GM19240 (cell line): ENCODE data around the gene ADTRP.

Experiments used
- DNase-seq: peaks from one replicate; pipeline ENCODE4 v3.0.0; 2011; ENCODE audit warnings: low spot score; ENCODE audit not compliant: insufficient read length

Gene ADTRP

DNA sequence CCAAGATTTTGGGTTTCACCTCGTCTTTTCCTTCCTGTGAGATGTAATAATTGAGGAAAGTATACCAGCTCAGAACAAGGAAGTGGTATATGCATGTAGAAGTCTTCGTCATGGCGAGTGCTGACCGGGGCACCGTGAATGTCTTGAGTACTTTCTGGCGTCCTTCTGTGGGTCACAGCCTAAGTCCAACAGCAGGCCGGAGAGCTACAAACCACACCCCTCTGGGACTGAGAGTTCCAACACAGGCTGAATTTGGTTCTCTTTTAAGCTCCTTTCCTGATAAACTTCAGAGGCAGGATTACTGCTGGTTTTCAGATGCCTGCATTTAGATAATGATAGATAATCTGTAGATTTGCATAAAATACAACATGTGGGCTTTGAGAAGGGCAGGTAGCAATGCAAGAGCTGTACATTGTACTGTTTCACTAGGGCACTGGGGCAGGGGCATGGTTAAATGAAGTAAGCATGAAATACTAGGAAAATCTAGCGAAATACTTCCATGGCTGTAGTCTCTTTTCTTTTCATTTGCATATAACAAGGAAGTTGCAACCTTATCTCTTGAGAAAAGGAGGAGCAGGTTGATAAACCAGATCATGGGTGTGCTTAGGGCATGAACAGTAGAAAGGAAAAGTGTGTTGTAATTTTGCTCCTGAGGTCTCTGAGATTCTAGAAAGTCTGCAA is at the start of gene ADTRP:
Gene ADTRP (minus strand): TSS at position 156 of the 681 bp plus-strand sequence. CDS start 44 bp downstream, at position 112.
- no peak for DNase-seq

GRCh38 chr6:11826779-11827178 is 48.2 kb upstream of the ADTRP start:
- no peak for DNase-seq

GRCh38 chr6:11824986-11825385 is 46.4 kb upstream of the ADTRP start:
- DNase-seq = peak; percentile 13

- DNase-seq = no peak
Observed at GRCh38 chr6:11822346-11822745, 43.7 kb upstream of the ADTRP start.

DNA sequence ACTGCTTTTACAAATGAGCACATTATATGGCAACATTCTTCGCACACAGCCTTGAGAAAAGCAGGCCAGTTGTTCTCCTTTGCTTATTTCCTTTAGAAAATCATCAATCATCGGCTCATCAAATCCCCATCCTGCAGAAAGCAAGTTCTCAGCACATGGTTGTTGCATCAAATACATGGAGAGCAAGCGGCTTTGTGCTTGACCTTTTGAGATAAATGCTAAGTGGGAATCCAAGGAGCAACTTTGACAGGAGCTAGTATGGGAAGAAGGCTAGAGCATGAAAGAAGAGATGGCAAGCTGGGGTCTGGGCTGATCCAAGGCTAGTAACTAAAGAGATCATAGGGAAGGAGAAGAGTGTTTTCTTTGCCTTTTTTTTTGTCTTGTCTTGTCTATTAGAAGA is 43.2 kb upstream of the ADTRP start:
- no peak for DNase-seq

GRCh38 chr6:11820821-11821220 is 42.2 kb upstream of the ADTRP start:
- DNase-seq = no peak

DNA sequence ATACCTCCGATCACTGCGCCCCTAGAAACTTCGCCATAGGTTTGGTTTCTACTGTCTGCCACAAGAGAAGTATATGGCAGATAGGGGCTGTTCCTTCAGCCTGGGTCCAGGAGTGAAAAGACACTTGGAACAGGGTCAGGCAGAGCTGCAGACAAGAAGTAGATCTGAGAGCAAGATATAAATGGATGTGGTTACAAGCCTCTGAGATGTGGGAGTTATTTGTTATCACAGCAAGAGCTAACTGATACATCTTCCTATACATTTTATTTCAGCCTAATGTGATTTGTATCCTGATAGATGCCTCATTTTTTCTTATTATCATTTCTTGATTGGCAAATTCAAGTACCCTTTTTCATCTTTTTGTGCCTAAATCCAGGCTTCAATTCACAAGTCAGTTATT is 40.9 kb upstream of the ADTRP start:
- no peak for DNase-seq

GRCh38 chr6:11815231-11815630 is 36.6 kb upstream of the ADTRP start:
- DNase-seq = no peak

DNA sequence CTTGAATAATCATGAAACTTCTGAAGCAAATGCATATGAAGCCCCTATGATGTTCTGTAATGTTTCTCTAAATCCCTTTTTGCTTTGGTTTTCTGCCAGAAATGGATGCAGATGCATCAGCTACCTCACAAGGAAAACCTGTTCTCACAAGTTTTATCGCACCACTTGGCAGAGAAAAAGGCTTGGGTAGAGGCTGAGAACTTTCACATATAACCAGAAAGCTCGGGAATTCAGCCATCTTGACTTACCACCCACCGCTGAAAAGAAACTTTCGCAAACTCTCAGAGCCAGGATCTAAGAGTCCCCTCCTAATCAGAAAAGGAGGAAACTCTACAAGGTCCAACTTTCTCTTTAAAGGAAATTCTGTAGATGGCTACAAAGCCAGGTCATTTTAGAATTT is 36.2 kb upstream of the ADTRP start:
- DNase-seq = no peak

GRCh38 chr6:11814106-11814505 is 35.5 kb upstream of the ADTRP start:
- DNase-seq = no peak

GRCh38 chr6:11813606-11814005 is 35.0 kb upstream of the ADTRP start:
- no peak for DNase-seq

GRCh38 chr6:11812951-11813350 is 34.3 kb upstream of the ADTRP start:
- DNase-seq = no peak

DNA sequence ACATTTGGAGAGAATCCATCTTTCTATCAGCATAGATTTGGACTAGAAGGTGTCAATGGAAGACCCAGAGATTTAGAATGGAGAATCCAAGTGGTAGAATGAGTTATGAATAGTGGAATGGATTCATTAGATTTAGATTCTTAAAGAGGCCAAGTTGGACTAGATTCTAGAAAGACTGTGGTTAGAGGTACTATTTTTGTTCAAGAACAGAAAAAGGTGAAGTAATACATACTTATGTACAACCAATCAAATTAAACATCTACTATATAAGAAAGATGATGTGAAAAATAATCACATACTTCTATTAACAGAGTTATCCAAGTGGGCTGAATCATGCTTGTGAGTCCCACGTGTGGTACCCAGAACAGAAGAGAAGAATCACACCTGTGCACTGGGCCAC is 33.8 kb upstream of the ADTRP start:
- no peak for DNase-seq

DNA sequence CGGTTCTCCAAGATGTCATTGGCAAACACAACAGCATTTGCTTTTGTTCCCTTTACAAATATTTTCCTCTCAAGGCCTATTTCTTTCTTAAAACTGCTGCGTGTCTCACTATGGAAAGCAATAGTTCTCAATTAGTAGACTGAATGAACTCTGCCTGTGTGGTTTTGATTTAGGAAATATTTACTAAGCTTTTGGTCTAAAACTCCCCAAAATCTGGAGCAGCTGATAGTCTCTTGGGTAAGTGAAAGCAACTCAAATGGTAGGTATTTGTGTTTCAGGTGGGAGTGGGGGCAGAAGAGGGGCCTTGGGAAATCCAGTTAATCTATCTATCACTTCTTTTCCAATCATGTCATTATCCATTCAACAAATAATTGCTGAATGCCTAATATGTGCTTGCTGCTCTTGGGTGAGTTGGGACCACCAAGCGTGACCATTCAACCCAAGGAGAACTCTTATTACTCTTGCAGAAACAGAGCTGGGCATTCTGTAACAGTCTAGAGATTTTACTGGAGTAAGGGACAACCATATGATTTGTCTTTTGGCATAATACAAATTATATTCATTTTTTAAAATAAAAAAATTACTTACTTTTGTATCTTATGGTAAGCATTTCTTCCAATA is 33.2 kb upstream of the ADTRP start:
- no peak for DNase-seq

- no peak for DNase-seq
Observed at GRCh38 chr6:11810854-11811643, 32.4 kb upstream of the ADTRP start.

DNA sequence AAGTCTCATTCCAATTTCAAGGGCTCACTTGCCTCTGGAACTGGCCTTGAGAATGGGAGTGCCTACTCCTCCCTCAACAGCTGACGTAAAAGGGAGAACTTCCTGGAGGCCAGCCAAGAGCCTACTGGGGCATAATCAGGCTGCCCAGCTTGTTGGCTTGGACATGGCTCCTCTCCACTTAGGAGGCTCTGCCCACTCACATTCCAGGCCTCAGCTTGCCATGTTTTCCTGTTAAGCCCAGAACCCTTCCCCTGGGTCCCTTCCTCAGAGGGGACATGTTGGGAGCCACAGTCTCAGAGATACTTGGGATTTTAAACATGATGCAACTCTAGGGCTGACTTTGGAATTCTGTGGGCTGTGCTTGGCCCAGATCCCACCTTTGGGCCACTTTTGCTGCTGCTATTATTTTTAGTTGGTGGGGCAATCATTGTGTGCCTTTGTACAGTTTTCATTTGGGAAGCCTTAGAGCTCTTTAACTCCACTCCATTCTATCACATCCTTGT is 31.5 kb upstream of the ADTRP start:
- DNase-seq = no peak

GRCh38 chr6:11808054-11808453 is 29.5 kb upstream of the ADTRP start:
- DNase-seq = no peak

GRCh38 chr6:11806561-11807317 is 28.1 kb upstream of the ADTRP start:
- DNase-seq = no peak

DNA sequence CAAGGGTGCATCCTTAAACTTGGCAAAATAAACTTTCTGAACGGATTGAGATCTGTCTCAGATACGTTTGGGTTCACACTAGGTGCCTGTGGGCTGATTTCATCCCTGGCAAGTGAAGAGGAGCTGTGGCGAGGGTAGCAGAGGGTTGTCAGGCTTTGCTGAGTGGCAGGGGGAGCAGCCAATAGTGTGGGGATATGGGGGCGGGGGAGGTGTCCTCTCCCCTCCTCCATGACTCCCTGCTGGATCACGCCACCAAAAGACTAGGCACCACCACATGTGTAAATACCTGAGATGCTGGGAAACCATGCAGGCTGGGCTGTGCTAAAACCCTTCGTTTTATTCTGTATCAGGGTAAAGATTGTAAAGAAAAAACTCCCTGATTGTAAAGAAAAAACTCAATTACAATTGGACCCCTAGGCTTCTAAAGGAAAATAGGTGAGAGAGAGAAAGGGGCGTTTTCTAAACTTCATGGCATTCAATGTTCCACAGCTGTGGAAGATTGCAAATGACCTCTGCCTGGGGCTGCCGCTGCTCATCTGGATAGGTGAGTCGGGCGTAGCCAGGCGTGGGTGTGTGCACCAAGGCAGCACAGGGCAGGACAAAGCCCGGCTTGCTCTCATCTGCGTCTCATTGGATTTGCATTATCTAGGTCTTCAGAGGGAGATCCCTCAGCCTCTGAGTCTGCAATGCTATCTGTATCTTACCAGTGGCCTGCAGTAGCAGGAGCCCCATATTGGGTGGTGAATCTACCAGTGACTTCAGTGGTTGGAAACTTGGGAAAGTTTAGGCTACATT is 26.9 kb upstream of the ADTRP start:
- no peak for DNase-seq

- DNase-seq = no peak
Observed at GRCh38 chr6:11804701-11805100, 26.1 kb upstream of the ADTRP start.

- no peak for DNase-seq
Observed at GRCh38 chr6:11804135-11804534, 25.5 kb upstream of the ADTRP start.
